NCI-H526 (cell line): Measurements from ENCODE around the gene RERG.

Experiments used
- DNase-seq, 2 experiments: peaks; one replicate each; lab custom pipeline; 2025; lab: John Stamatoyannopoulos, UW

Gene RERG

DNA sequence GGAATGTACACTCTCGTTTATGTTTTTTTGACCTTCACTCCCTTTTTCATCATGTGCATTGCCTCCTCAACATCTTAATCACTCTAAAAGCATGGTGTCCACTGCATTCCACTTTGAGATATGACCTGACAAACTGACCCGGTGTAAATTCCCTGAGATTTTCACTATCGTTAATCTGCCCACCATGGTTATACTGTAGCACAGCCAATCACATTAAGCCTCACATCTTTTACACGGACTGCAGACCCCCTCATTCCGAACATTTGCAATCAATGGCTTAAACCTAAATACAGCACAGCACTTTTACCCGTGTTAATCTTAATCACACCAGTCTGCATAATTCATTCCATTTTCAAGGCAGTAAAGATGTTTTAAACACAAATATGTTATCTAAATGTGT, 2.4 kb downstream of the RERG start:
- no peak for DNase-seq

DNA sequence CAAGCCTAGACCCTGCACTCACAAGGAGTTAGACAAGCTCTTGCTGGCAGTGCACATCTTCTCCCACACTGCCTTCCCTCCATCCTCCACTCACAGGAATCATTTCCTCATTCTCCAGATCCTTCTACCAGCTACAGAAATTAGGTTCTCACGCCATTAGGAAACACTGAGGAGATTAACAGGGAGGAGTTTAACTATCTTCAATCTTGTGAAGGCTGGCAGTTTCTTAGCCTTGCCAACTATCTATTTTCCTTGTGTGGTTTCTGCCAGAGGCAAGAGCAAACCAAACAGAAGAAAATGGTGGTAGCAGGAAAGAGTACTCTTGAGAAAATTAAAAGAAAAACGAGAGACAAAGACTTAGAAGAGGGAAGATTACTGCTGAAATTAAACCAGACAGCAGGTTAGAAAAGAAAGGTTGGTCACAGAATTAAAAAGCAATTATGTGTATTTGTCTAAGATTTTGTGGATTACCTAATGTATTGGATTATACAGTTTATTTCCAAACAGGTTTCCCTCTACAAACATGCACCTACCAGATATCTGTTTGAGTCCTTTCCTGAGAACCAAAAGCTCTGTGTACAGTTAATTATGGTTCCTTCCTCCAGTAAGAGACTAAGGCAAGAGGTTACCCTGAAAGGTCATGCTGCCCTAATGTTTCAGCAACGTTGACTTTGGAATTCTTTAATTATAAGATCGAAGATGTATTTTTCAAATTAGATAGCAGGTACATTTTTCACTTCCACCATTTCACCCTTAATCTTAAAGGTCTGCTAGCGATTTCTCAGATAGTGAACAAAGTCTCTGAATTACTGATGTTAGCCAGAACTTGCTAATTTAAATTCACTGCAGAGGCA, 5.0 kb downstream of the RERG start:
- DNase-seq, result no peak

DNA sequence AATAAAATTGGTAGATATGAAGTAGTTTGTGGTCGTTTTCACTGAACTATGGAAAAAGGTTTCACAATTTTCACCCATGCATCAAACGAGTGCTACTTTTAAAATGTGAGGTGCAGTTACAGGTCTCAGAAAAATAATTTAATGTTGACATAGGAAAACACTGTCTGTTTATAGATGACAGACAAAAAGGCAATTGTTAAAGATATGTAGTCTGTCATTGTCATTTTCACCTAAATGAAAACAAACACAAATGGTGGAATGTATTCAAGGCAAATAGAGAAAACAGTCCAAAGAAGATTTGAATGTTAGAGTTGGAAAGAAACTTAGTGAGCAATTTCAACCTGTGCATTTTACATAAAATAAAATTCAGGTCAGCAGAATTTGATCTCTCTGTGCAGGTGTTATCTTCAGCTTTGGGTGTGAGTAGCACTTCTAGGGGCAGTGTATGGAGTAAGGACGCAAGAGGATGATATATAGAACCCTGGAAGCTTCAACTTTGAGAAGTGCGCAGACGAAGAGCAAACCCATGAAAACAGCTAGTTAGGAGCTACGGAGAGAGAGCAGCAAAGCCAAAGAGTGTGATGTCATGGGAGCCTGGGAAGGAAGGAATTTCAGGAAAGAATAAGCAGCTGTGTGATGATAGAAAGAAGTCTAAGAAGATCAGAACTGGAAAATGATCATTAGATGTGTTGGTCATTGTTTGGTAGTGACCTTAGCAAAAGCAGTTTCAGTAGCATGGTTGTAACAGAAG, 6.2 kb downstream of the RERG start:
- DNase-seq, result peak; percentile 87 to 91

DNA sequence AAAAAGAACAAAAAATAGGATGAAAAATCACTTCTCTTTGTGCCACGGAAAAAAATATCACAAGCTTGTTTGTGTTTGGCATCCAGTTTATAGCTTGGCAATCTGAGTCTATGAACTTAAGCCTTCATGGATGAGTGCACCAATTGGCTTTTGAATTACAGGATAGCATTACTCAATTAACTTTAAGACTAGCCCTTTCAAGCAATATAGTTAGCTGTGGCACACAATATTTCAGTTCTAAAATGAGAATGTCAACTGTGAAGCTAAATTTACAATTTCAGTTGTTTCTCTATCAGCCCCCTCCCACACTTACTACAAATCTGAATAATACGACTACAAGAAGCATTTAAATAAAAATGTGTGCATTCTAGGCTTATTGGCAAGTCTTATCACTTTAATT, 8.3 kb downstream of the RERG start:
- DNase-seq, result no peak

DNA sequence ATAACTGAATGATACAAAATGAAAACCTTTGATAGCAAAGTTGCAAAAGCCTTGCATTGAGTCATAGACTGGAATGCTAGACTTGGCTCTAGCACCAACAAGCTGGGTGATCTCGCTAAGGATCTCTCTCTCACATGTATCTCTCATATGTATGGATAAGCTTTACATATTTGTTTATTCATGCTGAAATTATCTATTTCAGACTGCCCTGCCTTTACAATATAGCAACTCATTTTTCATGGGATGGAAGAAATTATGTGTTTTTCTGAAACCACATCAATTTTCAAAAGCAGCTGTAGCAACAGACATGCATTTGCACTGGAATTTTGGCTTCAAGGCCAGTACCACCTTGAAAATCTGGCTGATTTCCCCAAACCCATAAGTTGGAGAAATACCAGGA, 11.4 kb downstream of the RERG start:
- DNase-seq, result no peak

DNA sequence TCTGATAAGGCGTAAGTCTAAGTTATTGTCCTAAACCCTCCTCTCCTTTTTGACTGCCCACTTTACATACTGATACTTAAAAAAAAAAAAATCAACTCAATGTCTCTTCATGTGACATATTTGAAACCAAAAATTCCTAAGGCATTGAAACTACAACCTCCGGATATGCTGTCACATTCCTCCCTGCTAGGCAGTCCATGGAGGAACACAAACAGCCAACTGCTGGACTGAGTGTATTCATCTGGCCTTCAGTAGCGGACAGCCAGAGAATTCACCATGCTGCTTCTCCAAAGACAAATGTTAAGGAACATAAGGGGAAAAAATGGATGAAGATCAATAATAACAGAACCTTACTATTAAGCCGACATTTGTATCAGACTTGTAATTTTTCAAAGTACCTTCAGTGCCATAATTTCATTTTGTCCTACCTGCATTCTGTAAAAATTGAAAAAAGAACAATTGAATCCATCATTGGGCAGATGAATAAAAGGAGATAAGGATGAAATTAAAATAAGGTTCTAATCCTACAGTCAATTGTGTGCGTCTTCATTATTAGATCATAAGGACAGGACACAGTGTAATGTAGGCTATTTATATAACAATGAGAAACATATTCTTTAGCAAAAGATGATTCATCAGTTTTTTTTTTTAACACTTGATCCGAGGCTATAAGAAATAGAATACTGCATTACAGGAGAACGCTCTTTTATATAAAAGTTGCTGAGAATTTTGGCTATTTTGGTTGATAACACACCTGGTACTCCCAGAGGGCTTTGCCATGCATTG, 12.2 kb downstream of the RERG start:
- DNase-seq, result no peak

DNA sequence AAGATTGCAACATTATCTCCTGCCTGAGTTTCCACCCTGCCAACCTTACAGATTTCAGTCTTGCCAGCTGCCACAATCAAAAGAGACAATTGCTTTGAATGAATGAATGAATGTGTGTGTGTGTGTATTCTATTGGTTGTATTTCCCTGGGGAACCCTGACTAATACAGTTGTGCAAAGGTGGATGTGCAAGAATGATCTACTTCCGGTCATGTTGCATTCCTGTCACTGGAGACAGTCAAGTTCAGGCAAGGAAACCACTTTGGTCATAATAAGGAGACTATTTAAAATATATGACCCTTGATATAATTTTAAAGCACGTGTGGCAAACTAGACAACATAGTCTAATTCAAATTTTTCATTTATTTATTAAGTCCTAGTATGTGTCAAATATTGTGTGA, 13.1 kb downstream of the RERG start:
- DNase-seq, result no peak

DNA sequence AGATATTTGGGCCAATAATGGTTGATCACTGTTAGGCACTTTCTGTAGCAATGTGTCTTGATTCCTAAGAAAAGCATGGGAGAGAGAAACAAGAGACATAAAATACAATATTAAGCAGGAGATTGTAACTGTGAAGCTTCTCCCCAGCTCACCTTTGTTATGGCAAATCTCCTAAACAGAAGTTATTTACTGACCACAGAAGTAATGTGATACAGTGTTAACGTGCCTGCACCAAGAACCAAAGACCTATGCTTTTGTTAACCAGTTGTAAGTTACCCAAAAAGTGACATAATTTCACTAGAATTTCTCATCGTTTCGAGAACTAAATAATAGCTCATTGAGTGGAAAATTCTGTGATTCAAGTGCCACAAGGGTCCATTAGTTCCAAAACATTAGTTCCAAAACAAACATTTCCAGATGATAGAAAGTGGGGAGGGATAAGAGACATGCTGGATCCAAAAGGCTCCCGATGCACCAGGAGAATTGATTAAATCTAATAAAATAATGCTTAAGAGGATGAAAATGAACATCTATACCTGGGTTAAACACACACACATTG, 14.3 kb downstream of the RERG start:
- no peak for DNase-seq

DNA sequence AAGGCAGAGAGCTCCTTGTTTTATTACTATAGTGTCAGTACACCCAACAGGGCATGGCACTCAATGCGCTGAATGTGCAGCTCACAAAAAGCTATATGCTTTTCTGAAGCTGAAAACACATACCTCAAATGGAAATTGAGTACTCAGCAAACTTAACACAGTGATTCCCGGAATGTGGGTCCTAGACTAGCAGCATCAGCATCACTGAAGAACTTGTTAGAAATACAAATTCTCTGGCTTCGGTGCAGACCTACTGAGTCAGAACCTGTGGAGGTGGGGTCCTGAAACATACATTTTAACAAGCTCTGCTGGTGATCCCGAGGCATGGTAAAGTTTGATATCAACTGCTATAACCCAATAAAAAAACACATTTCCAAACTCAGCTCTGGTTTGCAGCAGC, 14.9 kb downstream of the RERG start:
- DNase-seq, result no peak

DNA sequence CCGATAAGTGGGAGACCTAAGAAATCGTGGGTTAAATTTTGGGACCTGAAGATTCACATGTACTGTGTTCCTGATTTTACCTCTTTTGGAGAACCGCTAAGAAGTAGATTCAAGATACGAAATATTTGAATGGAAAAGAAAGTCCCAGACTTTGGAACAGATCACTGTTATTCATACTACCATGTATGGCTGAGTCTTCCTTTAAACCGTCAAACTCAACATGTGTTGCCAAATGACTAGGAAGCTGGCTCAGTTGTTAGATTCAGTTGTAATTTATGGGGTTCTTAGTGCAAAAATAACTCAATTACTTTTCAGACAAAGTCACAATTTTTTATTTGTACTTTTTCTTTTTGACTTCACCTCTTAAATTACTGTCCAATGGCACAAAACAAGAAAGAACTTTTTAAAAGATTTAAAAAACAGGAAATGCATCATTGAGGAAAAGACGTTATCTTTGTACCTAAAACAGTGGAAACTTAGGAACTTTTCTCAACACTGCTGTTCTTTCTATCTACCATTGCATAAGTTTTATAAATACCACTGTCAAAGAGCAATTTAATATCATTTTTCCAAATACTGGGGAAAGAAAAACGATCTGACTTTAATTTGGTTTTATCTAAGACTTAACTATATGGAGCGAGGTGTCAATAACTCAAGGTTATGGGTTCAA, 15.7 kb downstream of the RERG start:
- DNase-seq, result no peak

DNA sequence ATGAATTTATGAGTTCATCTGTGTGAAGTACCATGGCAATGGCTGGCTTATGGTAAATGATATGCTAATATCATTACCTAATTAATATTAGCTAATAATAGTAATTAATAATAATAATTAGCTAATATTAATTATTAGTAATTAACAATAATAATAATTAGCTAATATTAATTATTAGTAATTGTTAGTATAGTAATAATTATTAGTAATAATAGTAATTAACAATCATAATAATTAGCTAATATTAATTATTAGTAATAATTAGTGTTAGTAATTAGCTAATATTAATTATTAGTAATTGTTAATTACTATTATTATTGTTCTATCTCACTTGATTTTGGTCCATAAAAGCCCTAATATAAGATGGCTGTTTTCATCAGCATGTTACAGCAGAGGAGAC, 19.8 kb downstream of the RERG start:
- no peak for DNase-seq

DNA sequence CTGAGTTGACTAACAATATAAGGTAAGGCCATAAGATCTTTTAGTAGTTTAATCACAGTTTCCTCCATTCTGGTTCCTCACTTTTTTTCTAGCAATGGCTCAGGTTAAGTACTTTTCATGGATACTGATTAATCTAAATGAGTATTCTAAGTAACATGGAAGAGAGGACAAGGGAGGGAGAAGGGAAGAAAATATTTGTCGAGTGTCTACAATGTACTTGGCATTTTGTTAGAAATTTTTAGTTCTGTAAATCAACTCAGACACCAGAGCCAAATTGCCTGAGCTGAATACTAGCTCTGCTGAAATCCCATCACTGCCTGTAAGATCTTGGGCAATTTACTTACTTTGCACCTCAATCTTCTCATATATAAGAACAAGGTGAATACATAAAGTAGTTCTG, 20.2 kb downstream of the RERG start:
- DNase-seq, result no peak

DNA sequence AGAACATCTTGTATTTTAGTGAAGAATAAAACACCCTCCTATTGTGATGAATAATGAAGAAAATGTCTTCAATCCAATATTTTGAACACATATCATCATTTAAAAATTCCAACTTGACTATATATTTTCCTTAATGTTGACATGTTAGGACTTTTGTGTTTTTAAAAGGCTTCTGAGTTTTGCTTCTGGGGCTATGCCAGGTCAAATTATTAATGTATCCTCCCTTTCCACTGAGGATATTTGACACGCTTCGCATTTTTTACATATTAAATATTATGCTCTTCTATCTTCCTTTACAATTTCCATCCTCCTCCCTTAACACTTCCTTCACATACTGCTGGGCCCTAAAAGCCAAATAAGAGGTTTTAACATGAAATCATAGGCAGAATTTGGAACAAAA, 20.6 kb downstream of the RERG start:
- DNase-seq, result no peak

DNA sequence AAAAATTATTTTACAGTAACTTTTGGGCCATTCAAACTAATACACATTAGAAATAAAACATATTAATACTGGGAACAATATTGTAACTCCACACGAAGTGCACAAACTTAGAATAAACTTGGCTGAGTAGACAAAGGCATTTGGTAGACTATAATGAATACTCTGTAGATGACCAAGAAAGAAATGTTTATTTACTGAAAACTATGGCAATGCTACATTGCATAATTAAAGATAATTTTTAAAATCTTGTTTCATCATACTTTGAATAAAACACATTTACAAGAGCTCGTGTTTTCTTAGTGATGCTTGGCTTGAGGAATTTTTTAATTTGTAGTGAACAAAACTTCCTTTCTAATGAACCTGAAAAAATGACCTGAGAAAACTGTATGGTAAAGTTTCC, 21.3 kb downstream of the RERG start:
- no peak for DNase-seq

DNA sequence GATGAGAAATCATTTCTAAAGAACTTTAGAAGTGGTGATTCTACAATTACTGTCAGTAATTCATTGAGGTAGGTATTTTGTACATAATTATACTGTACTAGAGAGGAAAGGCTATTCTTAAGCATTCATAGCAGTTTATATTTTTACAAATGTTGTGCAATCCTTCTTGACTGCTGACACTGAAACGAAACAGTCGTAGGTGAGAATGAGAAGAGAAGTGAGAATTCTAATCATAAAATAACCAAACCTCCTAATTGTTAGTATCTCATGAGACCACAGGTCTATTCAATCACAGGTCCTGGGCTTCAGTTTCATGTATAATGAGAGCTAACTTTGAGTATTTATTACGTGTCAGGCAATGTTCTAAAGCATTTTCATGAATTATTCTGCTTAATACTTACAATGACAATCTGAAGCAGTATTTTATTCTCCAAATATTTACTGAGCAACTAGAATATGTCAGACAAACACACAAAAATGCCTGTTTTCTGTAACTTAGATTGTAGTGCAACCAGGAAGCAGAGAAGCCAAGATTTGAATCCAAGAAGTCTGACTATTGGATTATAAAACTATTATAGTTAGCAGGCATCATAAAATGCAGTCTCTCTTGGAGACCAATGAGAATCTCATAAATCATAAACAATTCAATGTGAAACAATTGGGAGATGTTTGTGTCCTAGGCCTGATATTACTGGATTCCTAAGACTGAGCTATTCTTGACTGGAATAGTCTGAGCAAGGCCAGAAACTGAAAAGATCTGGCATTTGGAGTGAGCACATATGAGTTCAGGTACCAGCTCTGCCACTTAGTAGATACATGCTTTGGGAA, 24.3 kb downstream of the RERG start:
- DNase-seq, result no peak

DNA sequence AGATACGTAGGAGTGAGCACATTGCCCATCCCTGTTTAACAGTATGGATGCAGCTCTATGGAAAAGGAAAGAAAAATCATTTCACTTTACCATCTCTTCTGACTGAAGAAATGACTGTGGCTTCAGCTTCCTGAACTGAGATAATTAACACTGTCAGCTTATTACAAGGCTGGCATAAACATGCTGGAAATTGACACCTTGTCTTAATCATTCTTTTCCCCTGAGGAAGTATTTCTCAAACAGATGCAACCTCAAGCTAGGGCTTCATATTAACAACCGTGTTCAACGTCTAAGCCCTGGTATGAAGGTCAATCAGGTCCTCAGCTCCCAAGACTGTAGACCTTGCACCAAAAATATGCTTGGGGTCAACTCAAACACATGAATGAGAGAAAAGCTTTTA, 25.0 kb downstream of the RERG start:
- DNase-seq, result no peak

DNA sequence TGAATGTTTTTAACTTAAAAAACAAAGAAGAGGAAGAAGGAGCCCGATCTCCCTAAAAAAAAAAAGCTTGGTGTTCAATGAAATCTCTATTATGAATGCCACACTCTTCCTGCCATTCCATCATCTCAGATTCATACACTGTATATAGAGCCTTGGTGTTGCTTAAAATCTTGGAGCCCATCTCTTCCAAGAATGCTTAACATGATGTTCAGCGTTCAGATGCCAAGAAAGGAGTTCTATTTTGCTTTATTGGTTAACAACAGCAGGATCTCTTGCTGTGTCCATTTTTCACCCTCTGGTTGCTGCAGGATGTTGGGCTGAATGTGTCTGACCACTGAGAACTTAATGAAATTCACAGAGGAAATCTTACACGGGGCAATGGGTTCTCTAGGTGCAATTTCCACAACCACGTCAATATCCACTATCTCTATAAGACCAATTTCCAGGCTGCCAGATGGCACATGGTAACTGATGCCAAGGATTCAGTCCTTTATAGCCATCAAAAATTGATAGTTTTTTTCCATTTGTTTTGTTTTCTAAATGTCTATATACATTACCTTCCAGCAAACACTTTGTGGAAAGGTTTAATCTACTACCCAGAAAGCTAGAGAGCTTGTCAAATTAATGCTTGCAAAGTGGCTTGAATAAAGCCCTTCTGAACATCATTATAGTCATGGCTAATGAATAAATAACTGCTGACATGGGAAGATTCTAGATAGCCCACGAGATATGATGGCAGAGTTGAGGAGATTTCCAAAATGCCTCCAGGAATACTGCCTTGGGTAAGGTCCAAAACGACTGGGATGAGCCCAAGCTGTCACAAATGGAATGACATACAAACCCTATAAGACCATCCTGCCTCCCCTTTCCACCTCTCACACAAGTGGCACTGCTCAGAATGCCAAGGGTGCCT, 26.5 kb downstream of the RERG start:
- no peak for DNase-seq

DNA sequence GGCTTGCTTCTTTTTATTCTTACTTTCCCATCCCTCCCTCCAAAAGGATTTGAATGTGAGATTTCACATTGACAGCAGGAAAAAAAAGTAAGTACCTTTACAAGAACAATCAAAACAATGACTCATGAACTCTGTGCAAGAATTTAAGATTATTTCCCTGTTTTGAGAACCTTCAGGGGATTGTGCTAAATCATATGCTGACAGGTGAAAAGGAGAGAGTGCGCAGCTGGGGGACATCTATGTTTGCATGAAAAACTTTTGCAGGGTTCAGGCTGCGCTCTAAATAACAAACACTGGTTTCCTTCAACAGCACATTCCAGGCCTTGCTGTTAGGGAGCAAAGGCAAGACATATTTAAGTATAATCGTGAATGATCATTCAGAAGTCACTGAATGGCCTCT, 27.3 kb downstream of the RERG start:
- no peak for DNase-seq

DNA sequence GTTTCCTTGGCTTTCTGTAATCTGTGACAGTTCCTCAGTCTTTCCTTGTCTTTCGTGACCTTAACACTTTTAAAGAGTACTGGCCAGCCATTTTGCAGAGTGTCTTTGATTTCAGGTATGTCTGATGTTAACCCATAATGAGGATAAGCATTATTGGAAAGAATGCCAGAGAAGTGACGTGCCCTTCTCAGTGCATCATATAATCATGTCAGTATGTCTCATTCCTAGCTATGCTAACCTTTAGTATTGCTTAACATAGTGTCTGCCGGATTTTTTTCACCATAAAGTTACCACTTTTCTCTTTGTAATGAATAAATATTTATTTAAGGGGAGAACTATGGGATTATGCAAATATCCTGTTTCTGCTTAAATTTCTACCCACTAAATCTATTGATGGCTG, 28.5 kb downstream of the RERG start:
- no peak for DNase-seq

DNA sequence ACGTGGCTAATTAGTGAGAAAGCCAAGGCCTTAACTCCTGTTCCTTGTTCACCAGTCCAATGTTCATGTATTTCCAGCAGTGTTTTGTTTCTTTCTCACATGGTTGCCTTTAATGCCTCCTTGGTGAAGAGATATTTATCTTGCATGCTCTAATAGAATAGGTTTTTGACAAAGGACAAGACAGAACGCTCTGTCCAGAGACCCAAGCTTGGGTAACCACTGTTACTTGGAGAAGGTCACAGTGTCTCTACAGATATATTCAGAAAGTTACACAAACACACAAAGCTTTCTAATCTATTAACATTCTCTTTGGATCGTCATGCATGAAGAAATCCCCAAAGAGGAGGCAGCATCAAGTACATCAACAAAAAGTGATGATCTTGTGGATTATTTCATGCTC, 33.1 kb downstream of the RERG start:
- no peak for DNase-seq
